GM23248 (cell line): ENCODE measurements around the gene NME5. TPM values are rescaled to one million over a fixed set of nuclear protein-coding genes. Genes with fewer than 3 reads are reported as not detected.
"Not testable (repeated sequence)": the region's sequence is repeated elsewhere in the genome, so short reads cannot be mapped to it uniquely, and the experiment has no call there.

Source experiments
- DNase-seq: peaks from one replicate; pipeline ENCODE4 v3.0.0-alpha.2; 2015
- H2AFZ ChIP-seq: fragments of 200-600 bp; sonication (generic); 2 replicates; pipeline ENCODE4 v1.6.1; 2016; ENCODE audit warnings: antibody characterized with exemption
- H3F3A ChIP-seq: fragments of 200-600 bp; sonication (generic); 2 replicates; pipeline ENCODE4 v1.6.1; 2016; ENCODE audit warnings: mild to moderate bottlenecking, antibody characterized with exemption, mixed run types; ENCODE audit not compliant: insufficient read depth
- H3K27ac ChIP-seq: fragments of 200-600 bp; sonication (generic); 2 replicates; pipeline ENCODE4 v1.5.1; 2016; ENCODE audit warnings: mild to moderate bottlenecking
- H3K27me3 ChIP-seq: fragments of 200-600 bp; sonication (generic); replicated peaks from 2 replicates; pipeline ENCODE4 v1.6.1; 2016; ENCODE audit warnings: mild to moderate bottlenecking; ENCODE audit not compliant: insufficient read depth
- H3K36me3 ChIP-seq: fragments of 200-600 bp; sonication (generic); 2 replicates; pipeline ENCODE4 v1.6.1; 2016; ENCODE audit warnings: low read depth, mild to moderate bottlenecking
- H3K4me1 ChIP-seq: fragments of 200-600 bp; sonication (generic); 2 replicates; pipeline ENCODE4 v1.6.1; 2016; ENCODE audit warnings: mild to moderate bottlenecking; ENCODE audit not compliant: insufficient read depth
- H3K4me2 ChIP-seq: fragments of 200-600 bp; sonication (generic); one replicate; pipeline ENCODE4 v1.6.1; 2016; ENCODE audit warnings: mild to moderate bottlenecking; ENCODE audit not compliant: unreplicated experiment
- H3K4me3 ChIP-seq: fragments of 200-600 bp; sonication (generic); 2 replicates; pipeline ENCODE4 v1.5.1; 2016; ENCODE audit warnings: mild to moderate bottlenecking
- H3K79me2 ChIP-seq: fragments of 200-600 bp; sonication (generic); 2 replicates; pipeline ENCODE4 v1.6.1; 2016; ENCODE audit warnings: mild to moderate bottlenecking; ENCODE audit not compliant: insufficient read depth
- H3K9ac ChIP-seq: fragments of 200-600 bp; sonication (generic); 2 replicates; pipeline ENCODE4 v1.6.1; 2016; ENCODE audit warnings: mild to moderate bottlenecking
- H3K9me2 ChIP-seq: fragments of 200-600 bp; sonication (generic); 2 replicates; pipeline ENCODE4 v1.6.1; 2016; ENCODE audit warnings: mixed run types, mild to moderate bottlenecking, moderate library complexity; ENCODE audit not compliant: insufficient read depth
- H3K9me3 ChIP-seq: fragments of 200-600 bp; sonication (generic); one replicate; pipeline ENCODE4 v1.6.1; 2017; ENCODE audit warnings: low read depth
- H4K20me1 ChIP-seq: fragments of 200-600 bp; sonication (generic); 2 replicates; pipeline ENCODE4 v1.6.0; 2016; ENCODE audit not compliant: insufficient read depth
- EZH2 ChIP-seq: fragments of 200-600 bp; sonication (generic); IDR thresholded peaks from 2 replicates; pipeline ENCODE4 v1.6.1; 2018; ENCODE audit warnings: antibody characterized with exemption, mild to moderate bottlenecking; ENCODE audit not compliant: insufficient read depth, poor library complexity, severe bottlenecking
- EZH2phosphoT487 ChIP-seq: fragments of 200-600 bp; sonication (generic); IDR thresholded peaks from 2 replicates; pipeline ENCODE4 v1.6.1; 2018; ENCODE audit warnings: antibody characterized with exemption, moderate library complexity, mild to moderate bottlenecking, low read depth; ENCODE audit not compliant: insufficient read depth
- WGBS, 2 experiments: methylation state at CpG; one replicate each; pipeline ENCODE4 v1.1.6; 2015 to 2017; ENCODE audit warnings: low lambda C conversion rate in 2 of 2, low coverage in 1 of 2; ENCODE audit errors: missing lambda C conversion rate in 2 of 2; 5-methylcytosine and 5-hydroxymethylcytosine counted together
- in situ Hi-C: fragments of 300-500 bp; cut with MboI; formaldehyde crosslinking; loops from 2 replicates; pipeline ENCODE4 v1.15.0; 2020
- polyA plus RNA-seq: library from polyadenylated mRNA; unstranded; fragments of >200 nt; fragmentation: Nextera tagmentation; extraction: Ambion mirVana; gene quantifications from 2 replicates; pipeline ENCODE4 v1.2.1, GENCODE V29; 2016
- total RNA-seq: library from RNA; depleted of rRNA; stranded (reverse); fragments of >200 nt; shearing (Covaris generic); gene quantifications from 2 replicates; pipeline ENCODE4 v1.2.3, GENCODE V29; 2014

NME5 gene
- total and polyA plus RNA-seq, 2 experiments from 2014 or later: not detected

DNA sequence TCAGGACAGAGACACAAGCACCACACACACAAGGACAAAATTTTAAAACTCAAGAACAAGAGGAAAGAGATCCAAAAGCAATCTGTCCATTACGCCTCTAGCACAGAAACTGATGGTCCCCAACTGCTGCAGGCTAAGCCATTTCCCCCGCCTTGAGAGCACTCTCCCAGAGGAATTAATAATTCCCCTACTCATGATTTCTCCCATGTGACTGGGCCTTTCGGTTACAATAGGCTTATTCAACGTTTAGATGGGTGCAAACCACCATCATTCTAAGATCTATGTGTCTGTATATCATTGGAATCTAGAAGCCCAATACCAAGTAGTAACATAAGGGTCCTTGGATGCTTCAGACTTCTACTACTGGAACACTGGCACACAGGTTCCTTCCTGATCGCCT lies 20.4 kb upstream of the NME5 start:
- no peaks in the 10 kb centered on the region for H4K20me1 ChIP-seq
- H3K27me3 ChIP-seq: no peaks in the 10 kb centered on the region
- no peaks in the 10 kb centered on the region for H3K4me1 ChIP-seq
- no peak overlapping the region for H3K9ac ChIP-seq
- H3F3A ChIP-seq: peaks cover 4% of the 10 kb centered on the region; the same call in 1 of the 2 replicates
- TF ChIP-seq EZH2 (no peak), EZH2phosphoT487 (no peak)
- no peak overlapping the region for H3K4me2 ChIP-seq
- H3K9me3 ChIP-seq: no peaks in the 10 kb centered on the region
- H3K27ac ChIP-seq: no peak overlapping the region
- no peak for DNase-seq
- in situ Hi-C loops: no loop called here
- 78 to 82% methylated on average over 4 to 5 of the region's 5 CpGs for WGBS, 2 experiments
- H3K9me2 ChIP-seq: no peaks in the 10 kb centered on the region
- no peak overlapping the region for H3K4me3 ChIP-seq
- H3K79me2 ChIP-seq: no peaks in the 10 kb centered on the region
- no peak overlapping the region for H2AFZ ChIP-seq
- peaks cover 64% of the 10 kb centered on the region for H3K36me3 ChIP-seq

DNA sequence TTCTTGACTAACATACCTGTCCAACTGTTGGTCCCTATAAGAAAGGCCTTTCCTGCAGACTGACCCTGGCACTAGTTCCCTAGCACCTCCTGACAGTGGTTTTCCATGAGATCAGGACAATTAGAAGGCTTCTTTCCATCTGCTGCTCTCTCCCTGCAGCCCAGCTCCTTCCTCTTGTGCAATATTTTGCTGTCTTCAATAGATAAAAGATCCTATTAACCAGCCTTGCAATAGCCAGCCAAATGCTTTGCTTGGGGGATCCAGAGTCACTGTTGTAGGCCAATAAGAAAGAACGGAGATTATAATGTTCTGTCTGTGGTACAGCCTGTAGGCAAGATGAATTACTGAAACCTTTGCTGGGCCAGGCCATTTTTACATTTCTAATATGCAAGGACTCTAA lies 18.4 kb upstream of the NME5 start:
- no peak for DNase-seq
- 25 to 36% methylated on average over 1 of the region's 1 CpG for WGBS, 2 experiments
- Histone ChIP-seq H3K36me3 (peaks cover 43% of the 10 kb centered on the region), H3K27me3 (no peaks in the 10 kb centered on the region), H3K4me2 (no peak overlapping the region), H3K4me1 (no peaks in the 10 kb centered on the region), H4K20me1 (no peaks in the 10 kb centered on the region), H3K79me2 (no peaks in the 10 kb centered on the region), H3K27ac (no peak overlapping the region), H2AFZ (no peak overlapping the region), H3F3A (peaks cover 13% of the 10 kb centered on the region; the same call in 1 of the 2 replicates), H3K9ac (no peak overlapping the region), H3K9me2 (no peaks in the 10 kb centered on the region), H3K4me3 (no peak overlapping the region), H3K9me3 (no peaks in the 10 kb centered on the region)
- no peak for TF ChIP-seq EZH2
- no peak for TF ChIP-seq EZH2phosphoT487
- in situ Hi-C loops: no loop called here

- H3K9ac ChIP-seq, H3K4me2 ChIP-seq, H4K20me1 ChIP-seq, H2AFZ ChIP-seq, DNase-seq, H3K27ac ChIP-seq, in situ Hi-C loops, H3K9me3 ChIP-seq, H3K79me2 ChIP-seq, H3K27me3 ChIP-seq, H3K9me2 ChIP-seq, H3K4me3 ChIP-seq, H3K4me1 ChIP-seq: not testable (repeated sequence)
- WGBS, 2 experiments: 97 to 98% methylated on average over 9 of the region's 9 CpGs
- Histone ChIP-seq H3F3A (peaks cover 17% of the 10 kb centered on the region; the same call in 1 of the 2 replicates), H3K36me3 (peaks cover 29% of the 10 kb centered on the region)
These were observed 16.7 kb upstream of the NME5 start for GRCh38 chr5:138155977-138156376.

GRCh38 chr5:138149530-138149929 lies 10.3 kb upstream of the NME5 start:
- peaks cover 13% of the 10 kb centered on the region; the same call in 1 of the 2 replicates for H3F3A ChIP-seq
- H3K9ac ChIP-seq: no peak overlapping the region
- DNase-seq: peak; percentile 31
- H3K9me3 ChIP-seq: no peaks in the 10 kb centered on the region
- no peaks in the 10 kb centered on the region for H4K20me1 ChIP-seq
- no peaks in the 10 kb centered on the region for H3K9me2 ChIP-seq
- no peak overlapping the region for H3K4me3 ChIP-seq
- TF ChIP-seq EZH2: no peak
- TF ChIP-seq EZH2phosphoT487: no peak
- no peaks in the 10 kb centered on the region for H3K79me2 ChIP-seq
- no peaks in the 10 kb centered on the region for H3K27me3 ChIP-seq
- H3K4me2 ChIP-seq: no peak overlapping the region
- no peaks in the 10 kb centered on the region for H3K36me3 ChIP-seq
- H2AFZ ChIP-seq: no peak overlapping the region
- no peak overlapping the region for H3K27ac ChIP-seq
- peaks cover 9% of the 10 kb centered on the region for H3K4me1 ChIP-seq
- in situ Hi-C loops: no loop called here
- 51 to 54% methylated on average over 3 of the region's 3 CpGs for WGBS, 2 experiments

- Histone ChIP-seq H3K79me2 (no peaks in the 10 kb centered on the region), H3K9me2 (no peaks in the 10 kb centered on the region), H2AFZ (0 out of 2 replicates have a peak overlapping the region, but pooled peaks have one; percentile 28), H3F3A (peaks cover 8% of the 10 kb centered on the region; the same call in 1 of the 2 replicates), H4K20me1 (no peaks in the 10 kb centered on the region), H3K9me3 (no peaks in the 10 kb centered on the region), H3K4me2 (no peak overlapping the region), H3K27me3 (no peaks in the 10 kb centered on the region), H3K27ac (no peak overlapping the region), H3K36me3 (no peaks in the 10 kb centered on the region), H3K9ac (no peak overlapping the region), H3K4me1 (peaks cover 9% of the 10 kb centered on the region), H3K4me3 (no peak overlapping the region)
- 0 to 14% methylated on average over 1 of the region's 1 CpG for WGBS, 2 experiments
- TF ChIP-seq EZH2 (no peak), EZH2phosphoT487 (no peak)
- DNase-seq: peak; percentile 90
- in situ Hi-C loops: no loop called here
These were observed 9.6 kb upstream of the NME5 start for GRCh38 chr5:138148811-138149210.

DNA sequence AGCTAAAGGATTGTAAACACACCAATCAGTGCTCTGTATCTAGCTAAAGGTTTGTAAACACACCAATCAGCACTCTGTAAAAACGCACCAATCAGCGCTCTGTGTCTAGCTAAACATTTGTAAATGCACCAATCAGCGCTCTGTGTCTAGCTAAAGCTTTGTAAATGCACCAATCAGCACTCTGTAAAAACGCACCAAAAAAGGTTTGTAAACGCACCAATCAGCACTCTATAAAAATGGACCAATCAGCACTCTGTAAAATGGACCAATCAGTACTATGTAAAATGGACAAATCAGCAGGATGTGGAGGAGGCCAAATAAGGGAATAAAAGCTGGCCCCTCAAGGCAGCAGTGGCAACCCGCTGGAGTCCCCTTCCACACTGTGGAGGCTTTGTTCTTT lies 4.3 kb upstream of the NME5 start:
- H3K9ac ChIP-seq, DNase-seq, H3K9me2 ChIP-seq, H3K36me3 ChIP-seq, H4K20me1 ChIP-seq, H3K4me1 ChIP-seq, H3F3A ChIP-seq, H3K4me3 ChIP-seq, H3K9me3 ChIP-seq, H3K79me2 ChIP-seq, H2AFZ ChIP-seq, H3K27ac ChIP-seq, in situ Hi-C loops, H3K4me2 ChIP-seq, H3K27me3 ChIP-seq: not testable (repeated sequence)
- 84 to 85% methylated on average over 5 to 6 of the region's 6 CpGs for WGBS, 2 experiments
